Neuronal stem cell (in vitro differentiated cells): Measurements from ENCODE around the gene NTNG1.

Experiments used
- DNase-seq: peaks from one replicate; pipeline ENCODE4 v3.0.0-alpha.2; 2013; ENCODE audit warnings: low spot score
- H2AFZ ChIP-seq: one replicate; pipeline ENCODE4 v1.6.1; 2013; ENCODE audit warnings: mild to moderate bottlenecking, low read length, inconsistent platforms
- H2AK5ac ChIP-seq: 2 replicates; pipeline ENCODE4 v1.6.1; 2013; ENCODE audit warnings: low read depth, mild to moderate bottlenecking, inconsistent platforms, low read length, moderate library complexity, mixed read lengths
- H2BK120ac ChIP-seq: 2 replicates; pipeline ENCODE4 v1.6.1; 2013; ENCODE audit warnings: low read depth, mild to moderate bottlenecking, inconsistent platforms, low read length, moderate library complexity, mixed read lengths
- H2BK12ac ChIP-seq: one replicate; pipeline ENCODE4 v1.6.1; 2013; ENCODE audit warnings: low read length, inconsistent platforms
- H2BK15ac ChIP-seq: 2 replicates; pipeline ENCODE4 v1.6.1; 2013; ENCODE audit warnings: mild to moderate bottlenecking, low read length, inconsistent platforms, mixed read lengths
- H2BK5ac ChIP-seq: one replicate; pipeline ENCODE4 v1.6.1; 2013; ENCODE audit warnings: inconsistent platforms, mild to moderate bottlenecking, low read length, moderate library complexity
- H3K14ac ChIP-seq: one replicate; pipeline ENCODE4 v1.6.1; 2013; ENCODE audit warnings: low read length, inconsistent platforms
- H3K18ac ChIP-seq: 2 replicates; pipeline ENCODE4 v1.6.1; 2013; ENCODE audit warnings: low read length, inconsistent platforms
- H3K23ac ChIP-seq: 2 replicates; pipeline ENCODE4 v1.6.1; 2013; ENCODE audit warnings: low read depth, mild to moderate bottlenecking, mixed read lengths, low read length, inconsistent platforms; ENCODE audit not compliant: poor library complexity
- H3K27ac ChIP-seq: replicated peaks from 3 replicates; pipeline ENCODE4 v1.5.1; 2013; ENCODE audit warnings: low read length, inconsistent platforms
- H3K27me3 ChIP-seq, 3 experiments: 2 replicates each; pipeline ENCODE4 v1.6.1; 2013; ENCODE audit warnings: low read length in 3 of 3, mild to moderate bottlenecking in 2 of 3, inconsistent platforms in 1 of 3, low read depth in 1 of 3, mixed read lengths in 1 of 3, moderate library complexity in 1 of 3; ENCODE audit not compliant: control insufficient read depth in 3 of 3, insufficient read depth in 3 of 3
- H3K36me3 ChIP-seq, 2 donors: replicated peaks in 1 of 2; 2 replicates each; pipeline ENCODE4 v1.6.1; 2013; ENCODE audit warnings: low read length in 2 of 2; ENCODE audit not compliant: control insufficient read depth in 2 of 2, insufficient read depth in 2 of 2
- H3K4ac ChIP-seq: 2 replicates; pipeline ENCODE4 v1.6.1; 2013; ENCODE audit warnings: inconsistent platforms, mild to moderate bottlenecking, low read length, moderate library complexity
- H3K4me1 ChIP-seq, 2 donors: 1 replicate in 1 of 2; 2 replicates in 1 of 2; pipeline ENCODE4 v1.6.1; 2013; ENCODE audit warnings: low read length in 2 of 2, low read depth in 1 of 2; ENCODE audit not compliant: control insufficient read depth in 2 of 2, insufficient read depth in 1 of 2
- H3K4me2 ChIP-seq: one replicate; pipeline ENCODE4 v1.6.1; 2013; ENCODE audit warnings: mild to moderate bottlenecking, low read length, inconsistent platforms; ENCODE audit not compliant: insufficient read depth, poor library complexity, severe bottlenecking
- H3K4me3 ChIP-seq, 2 donors: 2 replicates each; pipeline ENCODE4 v1.5.1; 2013; ENCODE audit warnings: low read length in 2 of 2, mild to moderate bottlenecking in 2 of 2, inconsistent platforms in 1 of 2, moderate library complexity in 1 of 2
- H3K79me1 ChIP-seq: one replicate; pipeline ENCODE4 v1.6.1; 2013; ENCODE audit warnings: low read depth, mild to moderate bottlenecking, inconsistent platforms, low read length, moderate library complexity
- H3K9ac ChIP-seq: one replicate; pipeline ENCODE4 v1.6.1; 2013; ENCODE audit warnings: mild to moderate bottlenecking, low read depth, low read length, inconsistent platforms; ENCODE audit not compliant: poor library complexity
- H3K9me3 ChIP-seq, 2 donors: replicated peaks in 1 of 2; 2 replicates each; pipeline versions ENCODE3 to v1.6.1; 2013; ENCODE audit warnings: low read length in 2 of 2, mild to moderate bottlenecking in 2 of 2, inconsistent platforms in 1 of 2, low read depth in 1 of 2, mixed read lengths in 1 of 2, moderate library complexity in 1 of 2; ENCODE audit not compliant: control insufficient read depth in 2 of 2, insufficient read depth in 1 of 2
- H4K8ac ChIP-seq: one replicate; pipeline ENCODE4 v1.6.1; 2013; ENCODE audit warnings: low read depth, mild to moderate bottlenecking, inconsistent platforms, low read length, moderate library complexity
- H4K91ac ChIP-seq: one replicate; pipeline ENCODE4 v1.6.1; 2013; ENCODE audit warnings: low read length, low read depth, mild to moderate bottlenecking, inconsistent platforms; ENCODE audit not compliant: poor library complexity
- WGBS, 2 donors: extraction: QIAGEN DNeasy Blood & Tissue Kit; methylation state at CpG; one replicate each; pipeline ENCODE4 v1.1.7; 2013; ENCODE audit warnings: missing lambda C conversion rate in 2 of 2, mixed read lengths in 1 of 2; ENCODE audit not compliant: insufficient read length in 2 of 2, insufficient replicate concordance in 1 of 2; ENCODE audit errors: extremely low coverage in 2 of 2; 5-methylcytosine and 5-hydroxymethylcytosine counted together

Gene NTNG1

GRCh38 chr1:107327446-107327845 is 186.6 kb downstream of the NTNG1 start:
- Histone ChIP-seq H3K27me3 (no peaks in the 10 kb centered on the region), H3K4me3 (no peak overlapping the region), H3K36me3 (no peaks in the 10 kb centered on the region), H2BK120ac (no peak overlapping the region), H3K4me1 (peaks cover 0 to 3% of the 10 kb centered on the region in 2 donors), H3K79me1 (no peaks in the 10 kb centered on the region), H4K8ac (no peak overlapping the region), H3K18ac (no peak overlapping the region), H2BK5ac (no peak overlapping the region), H2AK5ac (no peak overlapping the region), H3K14ac (no peak overlapping the region), H3K27ac (no peak overlapping the region), H3K4me2 (no peak overlapping the region), H2BK12ac (no peak overlapping the region), H3K4ac (no peak overlapping the region), H3K9ac (no peak overlapping the region), H2AFZ (no peak overlapping the region), H4K91ac (no peak overlapping the region), H3K9me3 (no peaks in the 10 kb centered on the region), H2BK15ac (no peak overlapping the region), H3K23ac (no peak overlapping the region)
- DNase-seq: no peak
- no CpG with 5 or more reads among the region's 1 CpG for WGBS, 2 donors

GRCh38 chr1:107328087-107328486 is 187.2 kb downstream of the NTNG1 start:
- Histone ChIP-seq H3K4me2 (no peak overlapping the region), H3K23ac (no peak overlapping the region), H3K4me3 (no peak overlapping the region), H2BK120ac (no peak overlapping the region), H2BK12ac (no peak overlapping the region), H3K14ac (no peak overlapping the region), H3K4ac (no peak overlapping the region), H4K8ac (no peak overlapping the region), H2BK15ac (no peak overlapping the region), H3K79me1 (no peaks in the 10 kb centered on the region), H3K18ac (no peak overlapping the region), H3K9ac (no peak overlapping the region), H3K9me3 (no peaks in the 10 kb centered on the region), H3K36me3 (no peaks in the 10 kb centered on the region), H4K91ac (no peak overlapping the region), H3K27me3 (no peaks in the 10 kb centered on the region), H2AK5ac (no peak overlapping the region), H3K4me1 (peaks cover 0 to 3% of the 10 kb centered on the region in 2 donors), H3K27ac (no peak overlapping the region), H2AFZ (no peak overlapping the region), H2BK5ac (no peak overlapping the region)
- no peak for DNase-seq
- no CpG with 5 or more reads among the region's 5 CpGs for WGBS, 2 donors

GRCh38 chr1:107339775-107340174 is 198.9 kb downstream of the NTNG1 start:
- Histone ChIP-seq H3K79me1 (no peaks in the 10 kb centered on the region), H4K8ac (no peak overlapping the region), H3K27ac (no peak overlapping the region), H2BK5ac (no peak overlapping the region), H3K4me2 (no peak overlapping the region), H2BK120ac (no peak overlapping the region), H3K4me1 (peaks cover 2 to 10% of the 10 kb centered on the region in 2 donors), H2BK12ac (no peak overlapping the region), H3K9ac (no peak overlapping the region), H3K27me3 (no peaks in the 10 kb centered on the region), H3K18ac (no peak overlapping the region), H3K36me3 (no peaks in the 10 kb centered on the region), H2BK15ac (no peak overlapping the region), H3K14ac (no peak overlapping the region), H3K4ac (no peak overlapping the region), H3K23ac (no peak overlapping the region), H3K9me3 (no peaks in the 10 kb centered on the region), H2AK5ac (no peak overlapping the region), H2AFZ (no peak overlapping the region), H4K91ac (no peak overlapping the region), H3K4me3 (no peak overlapping the region)
- no peak for DNase-seq
- no CpG with 5 or more reads among the region's 3 CpGs for WGBS, 2 donors

- Histone ChIP-seq H3K27me3 (no peaks in the 10 kb centered on the region), H3K36me3 (no peaks in the 10 kb centered on the region), H3K27ac (no peak overlapping the region), H3K18ac (no peak overlapping the region), H2AFZ (no peak overlapping the region), H3K14ac (no peak overlapping the region), H4K8ac (no peak overlapping the region), H3K4me3 (no peak overlapping the region), H3K79me1 (no peaks in the 10 kb centered on the region), H3K4ac (no peak overlapping the region), H2BK120ac (no peak overlapping the region), H3K4me2 (no peak overlapping the region), H3K23ac (no peak overlapping the region), H3K9ac (no peak overlapping the region), H2BK15ac (no peak overlapping the region), H2BK5ac (no peak overlapping the region), H4K91ac (no peak overlapping the region), H3K9me3 (no peaks in the 10 kb centered on the region), H2AK5ac (no peak overlapping the region), H3K4me1 (peaks cover 2 to 10% of the 10 kb centered on the region in 2 donors), H2BK12ac (no peak overlapping the region)
- no peak for DNase-seq
These were observed 201.5 kb downstream of the NTNG1 start for GRCh38 chr1:107342316-107342715.
